Stomach (tissue), 9 donors: Measurements from ENCODE around the gene DGCR8. TPM values are rescaled to one million over a fixed set of nuclear protein-coding genes. Genes with fewer than 3 reads are reported as not detected.

Experiments
- DNase-seq, 2 donors: peaks; one replicate each; pipeline versions ENCODE4 v3.0.0 to v3.0.0-alpha.2; 2013 to 2019
- H3K27ac ChIP-seq, 5 donors: fragments of 200-600 bp in 4 of 5; sonication (generic) in 4 of 5; one replicate each; pipeline ENCODE4 v1.5.1; 2013 to 2019; ENCODE audit warnings: mild to moderate bottlenecking in 1 of 5, moderate library complexity in 1 of 5
- H3K27me3 ChIP-seq, 3 donors: fragments of 200-600 bp; sonication (generic); one replicate each; pipeline ENCODE4 v1.5.1; 2017 to 2019; ENCODE audit warnings: mixed run types in 1 of 3
- H3K36me3 ChIP-seq, 4 donors: fragments of 200-600 bp; sonication (generic); 1 replicate in 3 of 4; 2 replicates in 1 of 4; pipeline ENCODE4 v1.5.1; 2016 to 2019
- H3K4me1 ChIP-seq, 4 donors: fragments of 200-600 bp; sonication (generic); one replicate each; pipeline ENCODE4 v1.5.1; 2016 to 2019
- H3K4me3 ChIP-seq, 4 donors: fragments of 200-600 bp; sonication (generic) in 3 of 4; one replicate each; pipeline ENCODE4 v1.5.1; 2016 to 2019; ENCODE audit warnings: mild to moderate bottlenecking in 1 of 4
- H3K9me3 ChIP-seq, 4 donors: fragments of 200-600 bp; sonication (generic); one replicate each; pipeline ENCODE4 v1.5.1; 2016 to 2019
- EP300 ChIP-seq: sonication (generic); formaldehyde crosslinking; IDR thresholded peaks from one replicate; pipeline ENCODE4 v1.6.1; 2017; ENCODE audit warnings: antibody characterized with exemption
- POLR2A ChIP-seq, 4 donors: fragments of 450-650 bp; IDR thresholded peaks; one replicate each; pipeline ENCODE4 v1.6.1; 2016; ENCODE audit warnings: antibody characterized with exemption in 4 of 4, control low read depth in 2 of 4, mild to moderate bottlenecking in 1 of 4, moderate library complexity in 1 of 4
- POLR2AphosphoS5 ChIP-seq, 3 donors: sonication (generic); formaldehyde crosslinking; IDR thresholded peaks; one replicate each; pipeline ENCODE4 v1.6.1; 2016; ENCODE audit warnings: antibody characterized with exemption in 3 of 3
- WGBS, 5 donors: extraction: QIAGEN DNeasy Blood & Tissue Kit in 3 of 5; methylation state at CpG; one replicate each; pipeline versions ENCODE4 v1.1.5 to v1.1.7; 2013 to 2018; 5-methylcytosine and 5-hydroxymethylcytosine counted together
- intact Hi-C: fragments of 100-400 bp; cut with DNase I; formaldehyde crosslinking; loops from one replicate; pipeline ENCODE4 v1.15.1; 2023; ENCODE audit warnings: low total_unique reads
- polyA plus RNA-seq, 3 donors: library from polyadenylated mRNA; stranded (reverse); fragments of 200-250 nt; gene quantifications; one replicate each; pipeline ENCODE4 v1.2.3, GENCODE V29; 2013
- total RNA-seq, 5 donors: library from RNA; depleted of rRNA; stranded (reverse); fragments of >200 nt; gene quantifications; one replicate each; pipeline versions ENCODE4 v1.1.0 to v1.2.3, GENCODE V29; 2014 to 2016
- TF ChIP-seq, protein P1 (sequence below), 7 experiments: fragments of 450-650 bp in 4 of 7; fragments of 200-600 bp in 3 of 7; sonication (generic) in 3 of 7; IDR thresholded peaks; one replicate each; pipeline ENCODE4 v1.5.1; 2016 to 2019; ENCODE audit warnings: antibody characterized with exemption in 7 of 7, control low read depth in 2 of 7, mild to moderate bottlenecking in 1 of 7
- donor health status: healthy with polysubstance abuse.
- donor health status: Bipolar disorder and iron deficiency.
- donor health status: healthy.

DGCR8 gene
- total and polyA plus RNA-seq, 8 donors: 7.8 to 55.4 (median 30.6) TPM

DNA sequence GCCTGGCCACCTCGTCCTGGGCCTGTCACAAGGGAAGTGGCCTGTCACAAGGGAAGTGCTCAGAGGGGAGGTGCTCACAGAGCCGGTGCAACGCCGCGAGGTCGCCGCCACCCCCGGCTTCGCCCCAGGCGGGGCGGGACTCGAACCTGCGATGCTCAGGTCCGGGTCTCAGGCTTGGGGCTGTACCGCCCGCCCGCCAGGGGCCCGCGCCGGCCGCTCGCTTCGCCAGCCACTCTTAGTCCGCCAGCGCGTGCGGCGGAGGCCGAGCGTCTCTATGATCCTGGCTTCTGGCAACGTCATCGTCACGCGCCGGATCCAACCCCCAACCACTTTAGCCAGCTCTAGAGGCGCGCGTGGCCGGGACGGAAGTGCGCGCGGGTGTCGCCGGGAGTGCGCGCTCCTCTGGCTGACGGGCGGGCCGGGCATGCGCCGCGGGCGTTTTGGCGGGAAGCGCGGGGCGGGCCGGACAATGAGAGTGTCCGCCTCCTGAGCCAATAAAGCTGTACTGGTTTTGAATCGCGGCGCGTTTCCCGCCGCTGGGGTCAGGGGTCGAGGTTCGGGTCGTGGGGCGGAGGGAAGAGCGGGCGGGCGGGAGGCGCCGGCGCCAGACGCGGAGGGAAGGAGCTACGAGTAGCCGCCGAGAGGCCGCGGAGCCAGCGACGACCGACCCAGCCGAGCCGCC lies 37.1 kb downstream of the DGCR8 start, which contains the start of gene TRMT2A:
TSS of gene TRMT2A (minus strand) at position 276 of the 682 bp plus-strand sequence. CDS start 320 bp downstream, outside the sequence.
- Histone ChIP-seq H3K4me1 (peaks cover 27 to 73% (median 66%) of the 10 kb centered on the region in 4 donors), H3K4me3 (peak within 1 kb of the TSS; percentile 63 to 99 (median 84)), H3K27ac (peak within 1 kb of the TSS; percentile 83 to 94 (median 89)), H3K9me3 (no peaks in the 10 kb centered on the region), H3K36me3 (peaks cover 57 to 72% (median 70%) of the 10 kb centered on the region in 4 donors), H3K27me3 (no peaks in the 10 kb centered on the region)
- intact Hi-C loops: no loop called here
- peak; percentile 99 for DNase-seq
- WGBS, 5 donors: 0 to 1% (median 1%) methylated on average over 13 to 87 of the region's 88 CpGs
- TF ChIP-seq, protein P1, sequence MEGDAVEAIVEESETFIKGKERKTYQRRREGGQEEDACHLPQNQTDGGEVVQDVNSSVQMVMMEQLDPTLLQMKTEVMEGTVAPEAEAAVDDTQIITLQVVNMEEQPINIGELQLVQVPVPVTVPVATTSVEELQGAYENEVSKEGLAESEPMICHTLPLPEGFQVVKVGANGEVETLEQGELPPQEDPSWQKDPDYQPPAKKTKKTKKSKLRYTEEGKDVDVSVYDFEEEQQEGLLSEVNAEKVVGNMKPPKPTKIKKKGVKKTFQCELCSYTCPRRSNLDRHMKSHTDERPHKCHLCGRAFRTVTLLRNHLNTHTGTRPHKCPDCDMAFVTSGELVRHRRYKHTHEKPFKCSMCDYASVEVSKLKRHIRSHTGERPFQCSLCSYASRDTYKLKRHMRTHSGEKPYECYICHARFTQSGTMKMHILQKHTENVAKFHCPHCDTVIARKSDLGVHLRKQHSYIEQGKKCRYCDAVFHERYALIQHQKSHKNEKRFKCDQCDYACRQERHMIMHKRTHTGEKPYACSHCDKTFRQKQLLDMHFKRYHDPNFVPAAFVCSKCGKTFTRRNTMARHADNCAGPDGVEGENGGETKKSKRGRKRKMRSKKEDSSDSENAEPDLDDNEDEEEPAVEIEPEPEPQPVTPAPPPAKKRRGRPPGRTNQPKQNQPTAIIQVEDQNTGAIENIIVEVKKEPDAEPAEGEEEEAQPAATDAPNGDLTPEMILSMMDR (IDR thresholded peaks at IDR 0.05): peak in 1 of 7 experiments; percentile 18
- TF ChIP-seq POLR2AphosphoS5 (IDR thresholded peaks at IDR 0.05): peak; percentile 84 to 97 (median 96)
- no peak for TF ChIP-seq POLR2A (IDR thresholded peaks at IDR 0.05)
- no peak for TF ChIP-seq EP300

DNA sequence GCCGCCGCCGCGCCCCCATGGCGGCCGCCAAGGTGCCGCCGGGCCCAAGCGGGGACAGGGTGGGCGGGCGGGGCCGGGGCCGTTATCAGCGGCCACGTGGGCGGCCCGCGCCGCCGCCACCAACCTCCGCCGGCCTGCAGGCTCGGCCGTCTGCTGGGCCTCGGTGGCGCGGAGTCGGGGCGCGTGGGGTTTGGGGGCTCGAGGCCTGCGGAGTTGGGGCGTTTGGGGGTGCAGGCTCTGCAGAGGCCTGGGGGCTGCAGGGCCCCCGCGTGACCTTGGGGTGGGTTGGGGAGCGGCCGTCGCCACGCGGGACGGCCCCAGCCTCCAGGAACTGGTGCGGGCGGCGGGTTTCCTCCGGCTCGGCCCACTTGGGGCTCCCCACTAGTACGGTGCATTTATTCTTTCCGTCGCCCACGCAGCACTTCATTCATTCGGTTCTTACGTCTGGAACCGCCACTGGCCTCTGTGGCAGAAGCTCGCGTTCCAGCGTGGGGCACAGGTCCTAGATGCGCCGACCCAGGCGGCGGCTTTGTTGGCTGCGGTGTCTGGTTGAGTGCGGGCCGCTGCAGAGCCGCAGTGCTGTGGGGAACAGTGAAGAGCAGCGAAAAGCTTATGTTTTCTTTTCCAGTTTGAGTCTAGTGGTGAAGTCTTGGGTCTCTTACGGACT lies 37.7 kb downstream of the DGCR8 start:
- TF ChIP-seq POLR2AphosphoS5 (IDR thresholded peaks at IDR 0.05) (no peak), POLR2A (IDR thresholded peaks at IDR 0.05) (no peak), EP300 (no peak)
- TF ChIP-seq, protein P1 (IDR thresholded peaks at IDR 0.05): no peak
- Histone ChIP-seq H3K9me3 (no peaks in the 10 kb centered on the region), H3K4me3 (peak overlapping the region; percentile 63 to 99 (median 84)), H3K36me3 (peaks cover 54 to 72% (median 68%) of the 10 kb centered on the region in 4 donors), H3K4me1 (peaks cover 27 to 75% (median 63%) of the 10 kb centered on the region in 4 donors), H3K27ac (peak overlapping the region; percentile 67 to 94 (median 89)), H3K27me3 (no peaks in the 10 kb centered on the region)
- intact Hi-C loops: no loop called here
- 0 to 1% (median 0%) methylated on average over 14 to 66 of the region's 66 CpGs for WGBS, 5 donors
- peak in 1 of 2 donors; percentile 67 for DNase-seq

DNA sequence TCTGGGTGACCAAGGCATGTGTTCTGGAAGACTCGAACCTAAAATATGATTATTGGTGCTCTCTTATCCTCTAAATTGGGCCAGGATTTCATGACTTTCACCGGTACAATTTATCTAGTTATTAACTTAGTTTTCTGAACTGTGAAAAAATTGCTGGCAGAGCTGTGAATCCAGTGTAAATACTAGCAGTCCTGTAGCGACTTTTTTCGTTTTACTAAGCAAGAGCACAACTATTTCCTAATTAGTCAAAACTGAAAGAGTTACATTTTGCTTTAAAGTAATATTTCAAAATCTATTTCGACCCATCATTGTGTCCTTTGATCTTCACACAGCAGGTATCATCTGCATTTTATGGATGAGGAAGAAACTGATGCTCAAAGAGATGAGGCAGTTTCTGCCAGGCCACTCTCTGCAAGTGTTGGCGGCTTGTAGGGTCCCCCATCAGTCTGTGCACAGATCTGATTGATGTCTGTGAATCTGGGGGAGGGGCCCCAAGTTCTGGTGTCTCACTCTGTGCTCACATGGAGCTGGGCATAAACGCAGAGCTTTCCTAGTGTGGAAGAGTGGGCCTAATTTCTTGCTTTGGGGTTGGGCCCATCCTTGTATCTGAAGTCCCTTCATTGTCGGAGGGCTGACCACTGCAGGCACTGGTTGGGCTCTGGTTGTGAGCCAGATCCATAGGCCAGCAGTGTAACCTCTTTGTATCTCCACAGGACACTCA lies 38.4 kb downstream of the DGCR8 start:
- H3K27me3 ChIP-seq: no peaks in the 10 kb centered on the region
- intact Hi-C loops: no loop called here
- peaks cover 48 to 69% (median 62%) of the 10 kb centered on the region in 4 donors for H3K36me3 ChIP-seq
- WGBS, 5 donors: 11 to 20% (median 13%) methylated on average over 8 of the region's 8 CpGs
- TF ChIP-seq, protein P1 (IDR thresholded peaks at IDR 0.05): no peak
- TF ChIP-seq POLR2A (IDR thresholded peaks at IDR 0.05) (no peak), POLR2AphosphoS5 (IDR thresholded peaks at IDR 0.05) (no peak), EP300 (no peak)
- H3K4me3 ChIP-seq: peak overlapping the region; percentile 63 to 99 (median 84)
- no peaks in the 10 kb centered on the region for H3K9me3 ChIP-seq
- H3K4me1 ChIP-seq: peaks cover 27 to 76% (median 62%) of the 10 kb centered on the region in 4 donors
- DNase-seq: no peak
- peak overlapping the region in 4 of 5 donors; percentile 87 to 94 (median 90) for H3K27ac ChIP-seq

DNA sequence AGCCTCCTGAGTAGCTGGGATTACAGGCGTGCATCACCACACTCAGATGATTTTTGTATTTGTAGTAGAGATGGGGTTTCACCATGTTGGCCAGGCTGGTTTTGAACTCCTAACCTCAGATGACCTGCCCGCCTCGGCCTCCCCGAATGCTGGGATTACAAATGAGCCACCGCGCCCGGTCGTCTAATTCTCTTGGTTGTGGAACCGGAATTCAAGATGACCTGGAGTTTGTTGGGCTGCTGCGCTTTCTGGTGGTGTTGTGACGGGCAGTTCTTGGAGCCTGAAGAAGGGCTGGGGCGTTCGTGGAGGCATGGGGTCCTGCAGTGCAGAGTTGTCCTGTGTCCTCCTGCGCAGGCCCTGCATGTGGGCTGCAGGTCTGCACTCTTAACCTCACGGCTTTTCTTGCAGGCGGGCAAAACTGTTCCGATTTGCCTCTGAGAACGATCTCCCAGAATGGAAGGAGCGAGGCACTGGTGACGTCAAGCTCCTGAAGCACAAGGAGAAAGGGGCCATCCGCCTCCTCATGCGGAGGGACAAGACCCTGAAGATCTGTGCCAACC lies 41.9 kb downstream of the DGCR8 start:
- Histone ChIP-seq H3K4me3 (no peak overlapping the region), H3K4me1 (peaks cover 15 to 45% (median 36%) of the 10 kb centered on the region in 4 donors), H3K36me3 (peaks cover 52 to 77% (median 73%) of the 10 kb centered on the region in 4 donors), H3K27ac (no peak overlapping the region), H3K27me3 (no peaks in the 10 kb centered on the region), H3K9me3 (no peaks in the 10 kb centered on the region)
- intact Hi-C loops: no loop called here
- WGBS, 5 donors: 88 to 94% (median 93%) methylated on average over 22 of the region's 22 CpGs
- no peak for DNase-seq
- no peak for TF ChIP-seq EP300
- TF ChIP-seq, protein P1 (IDR thresholded peaks at IDR 0.05): no peak
- TF ChIP-seq POLR2A (IDR thresholded peaks at IDR 0.05): no peak
- no peak for TF ChIP-seq POLR2AphosphoS5 (IDR thresholded peaks at IDR 0.05)
